Upper lobe of left lung (tissue), 6 donors: ENCODE results near the gene WDR81. TPM values are rescaled to one million over a fixed set of nuclear protein-coding genes. Genes with fewer than 3 reads are reported as not detected.

Experiments used
- ATAC-seq, 2 donors: fragments of 200-7000 bp; cut with Tn5 transposase; one replicate each; pipeline ENCODE4 v1.9.1; 2022; ENCODE audit warnings: mild to moderate bottlenecking in 2 of 2, moderate library complexity in 2 of 2; ENCODE audit not compliant: low FRiP score in 2 of 2
- DNase-seq, 2 donors: peaks; one replicate each; pipeline ENCODE4 v3.0.0-alpha.2; 2019 to 2020
- H3K27ac ChIP-seq, 4 donors: fragments of 200-600 bp; sonication (generic); one replicate each; pipeline ENCODE4 v1.5.1; 2016 to 2019
- H3K27me3 ChIP-seq, 4 donors: fragments of 200-600 bp; sonication (generic); one replicate each; pipeline ENCODE4 v1.5.1; 2017 to 2019
- H3K36me3 ChIP-seq, 4 donors: fragments of 200-600 bp; sonication (generic); one replicate each; pipeline ENCODE4 v1.5.1; 2016 to 2019
- H3K4me1 ChIP-seq, 4 donors: fragments of 200-600 bp; sonication (generic); one replicate each; pipeline ENCODE4 v1.5.1; 2018 to 2019
- H3K4me3 ChIP-seq, 4 donors: fragments of 200-600 bp; sonication (generic); one replicate each; pipeline ENCODE4 v1.5.1; 2017 to 2019; ENCODE audit warnings: mild to moderate bottlenecking in 2 of 4, moderate library complexity in 1 of 4
- H3K9me3 ChIP-seq, 4 donors: fragments of 200-600 bp; sonication (generic); one replicate each; pipeline ENCODE4 v1.5.1; 2018 to 2019
- EP300 ChIP-seq, 4 donors: sonication (generic); formaldehyde crosslinking; IDR thresholded peaks; one replicate each; pipeline ENCODE4 v1.5.1; 2017; ENCODE audit warnings: antibody characterized with exemption in 4 of 4, control low read depth in 2 of 4
- POLR2A ChIP-seq, 4 donors: fragments of 450-650 bp; IDR thresholded peaks; one replicate each; pipeline ENCODE4 v1.5.1; 2016 to 2017; ENCODE audit warnings: antibody characterized with exemption in 4 of 4, mild to moderate bottlenecking in 2 of 4
- POLR2AphosphoS5 ChIP-seq, 2 donors: sonication (generic); formaldehyde crosslinking; IDR thresholded peaks; one replicate each; pipeline ENCODE4 v1.5.1; 2017; ENCODE audit warnings: antibody characterized with exemption in 2 of 2
- WGBS, 2 donors: methylation state at CpG; one replicate each; pipeline ENCODE4 v1.1.5; 2017 to 2018; 5-methylcytosine and 5-hydroxymethylcytosine counted together
- total RNA-seq, 6 donors: library from RNA; depleted of rRNA in 4 of 6; stranded (reverse); fragments of >200 nt in 4 of 6; gene quantifications; one replicate each; pipeline versions ENCODE4 v1.1.0 to v1.2.1, GENCODE V29; 2016 to 2021
- TF ChIP-seq, protein P1 (sequence below), 6 experiments: fragments of 450-650 bp in 4 of 6; fragments of 200-600 bp in 2 of 6; sonication (generic) in 2 of 6; IDR thresholded peaks; one replicate each; pipeline ENCODE4 v1.5.1; 2016 to 2019; ENCODE audit warnings: antibody characterized with exemption in 6 of 6
- donor health status: DM: no; HTN: no; CAD: no; lungs with moderate emphysema.
- donor health status: DM: no; HTN: yes; CAD: no; lungs with severe emphysema.

The WDR81 gene
- total RNA-seq, 6 donors from 2014 or later: 47.4 to 162 (median 60.8) TPM

DNA sequence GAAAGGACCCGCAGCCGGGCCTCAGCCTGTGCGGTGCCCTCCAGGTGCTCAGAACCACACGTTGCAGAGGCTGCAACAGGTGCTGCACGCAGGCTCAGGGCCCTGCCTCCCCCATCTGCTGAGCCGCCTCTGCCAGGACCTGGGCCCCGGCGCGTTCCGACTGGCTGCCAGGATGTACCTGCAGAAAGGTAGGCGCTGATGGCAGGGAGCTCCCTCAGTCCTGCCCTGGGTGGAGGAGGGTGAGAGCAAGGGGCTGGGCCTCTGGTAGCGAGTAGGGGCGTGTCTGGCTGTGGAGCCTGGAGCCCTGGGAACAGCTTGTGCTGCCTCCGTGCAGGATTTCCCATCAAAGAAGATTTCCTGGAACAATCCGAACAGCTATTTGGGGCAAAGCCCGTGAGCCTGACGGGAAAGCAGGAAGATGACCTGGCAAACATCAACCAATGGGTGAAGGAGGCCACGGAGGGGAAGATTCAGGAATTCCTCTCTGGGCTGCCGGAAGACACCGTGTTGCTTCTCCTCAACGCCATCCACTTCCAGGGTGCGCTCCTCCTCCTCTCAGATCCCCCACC, 22.6 kb downstream of the WDR81 start:
- peak; percentile 89 to 95 for DNase-seq
- peaks cover 8 to 53% (median 19%) of the 10 kb centered on the region in 4 donors for H3K4me1 ChIP-seq
- no peaks in the 10 kb centered on the region for H3K27me3 ChIP-seq
- no peaks in the 10 kb centered on the region for H3K9me3 ChIP-seq
- TF ChIP-seq POLR2AphosphoS5 (IDR thresholded peaks at IDR 0.05): peak; percentile 85 to 97
- TF ChIP-seq POLR2A (IDR thresholded peaks at IDR 0.05): peak in 2 of 4 donors; percentile 37 to 83
- peak; percentile 99 to 100 (median 100) for TF ChIP-seq EP300 (IDR thresholded peaks at IDR 0.05)
- TF ChIP-seq, protein P1, sequence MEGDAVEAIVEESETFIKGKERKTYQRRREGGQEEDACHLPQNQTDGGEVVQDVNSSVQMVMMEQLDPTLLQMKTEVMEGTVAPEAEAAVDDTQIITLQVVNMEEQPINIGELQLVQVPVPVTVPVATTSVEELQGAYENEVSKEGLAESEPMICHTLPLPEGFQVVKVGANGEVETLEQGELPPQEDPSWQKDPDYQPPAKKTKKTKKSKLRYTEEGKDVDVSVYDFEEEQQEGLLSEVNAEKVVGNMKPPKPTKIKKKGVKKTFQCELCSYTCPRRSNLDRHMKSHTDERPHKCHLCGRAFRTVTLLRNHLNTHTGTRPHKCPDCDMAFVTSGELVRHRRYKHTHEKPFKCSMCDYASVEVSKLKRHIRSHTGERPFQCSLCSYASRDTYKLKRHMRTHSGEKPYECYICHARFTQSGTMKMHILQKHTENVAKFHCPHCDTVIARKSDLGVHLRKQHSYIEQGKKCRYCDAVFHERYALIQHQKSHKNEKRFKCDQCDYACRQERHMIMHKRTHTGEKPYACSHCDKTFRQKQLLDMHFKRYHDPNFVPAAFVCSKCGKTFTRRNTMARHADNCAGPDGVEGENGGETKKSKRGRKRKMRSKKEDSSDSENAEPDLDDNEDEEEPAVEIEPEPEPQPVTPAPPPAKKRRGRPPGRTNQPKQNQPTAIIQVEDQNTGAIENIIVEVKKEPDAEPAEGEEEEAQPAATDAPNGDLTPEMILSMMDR (IDR thresholded peaks at IDR 0.05): peak in 1 of 6 experiments; percentile 16
- ATAC-seq: peak; percentile 75 to 92
- peak overlapping the region; percentile 45 to 93 (median 70) for H3K27ac ChIP-seq
- WGBS, 2 donors: 63 to 70% methylated on average over 5 to 20 of the region's 22 CpGs
- no peaks in the 10 kb centered on the region for H3K36me3 ChIP-seq
- H3K4me3 ChIP-seq: no peak overlapping the region

DNA sequence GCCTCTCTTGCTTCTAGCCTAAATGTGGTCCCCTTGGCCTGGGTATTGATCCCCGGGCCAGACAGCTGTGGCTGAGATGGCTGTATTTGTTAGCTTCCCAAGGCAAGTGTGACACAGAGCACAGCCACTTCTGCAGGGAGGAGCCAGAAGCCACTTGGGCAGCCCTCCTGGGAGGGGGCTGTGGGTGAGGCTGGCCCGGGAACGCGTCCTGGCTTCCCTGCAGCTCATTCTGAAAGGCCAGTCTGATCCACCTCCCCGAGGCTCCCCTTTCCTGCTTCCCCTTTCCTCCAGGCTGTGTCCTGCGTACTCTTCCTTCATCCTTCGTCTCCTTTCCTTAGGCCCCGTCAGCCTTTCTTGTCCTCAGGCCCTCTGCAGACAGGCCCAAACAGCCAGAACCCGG, 26.1 kb downstream of the WDR81 start:
- ATAC-seq (peak in 1 of 2 donors; percentile 1), DNase-seq (peak; percentile 44 to 59)
- peak overlapping the region in 2 of 4 donors; percentile 73 to 97 for H3K27ac ChIP-seq
- WGBS, 2 donors: 76% methylated on average over 7 to 8 of the region's 9 CpGs
- H3K4me3 ChIP-seq: no peak overlapping the region
- no peaks in the 10 kb centered on the region for H3K27me3 ChIP-seq
- no peak for TF ChIP-seq POLR2AphosphoS5 (IDR thresholded peaks at IDR 0.05)
- peak in 1 of 4 donors; percentile 60 for TF ChIP-seq POLR2A (IDR thresholded peaks at IDR 0.05)
- TF ChIP-seq, protein P1 (IDR thresholded peaks at IDR 0.05): no peak
- no peak for TF ChIP-seq EP300 (IDR thresholded peaks at IDR 0.05)
- H3K36me3 ChIP-seq: no peaks in the 10 kb centered on the region
- no peaks in the 10 kb centered on the region for H3K9me3 ChIP-seq
- peaks cover 13 to 63% (median 34%) of the 10 kb centered on the region in 4 donors for H3K4me1 ChIP-seq

DNA sequence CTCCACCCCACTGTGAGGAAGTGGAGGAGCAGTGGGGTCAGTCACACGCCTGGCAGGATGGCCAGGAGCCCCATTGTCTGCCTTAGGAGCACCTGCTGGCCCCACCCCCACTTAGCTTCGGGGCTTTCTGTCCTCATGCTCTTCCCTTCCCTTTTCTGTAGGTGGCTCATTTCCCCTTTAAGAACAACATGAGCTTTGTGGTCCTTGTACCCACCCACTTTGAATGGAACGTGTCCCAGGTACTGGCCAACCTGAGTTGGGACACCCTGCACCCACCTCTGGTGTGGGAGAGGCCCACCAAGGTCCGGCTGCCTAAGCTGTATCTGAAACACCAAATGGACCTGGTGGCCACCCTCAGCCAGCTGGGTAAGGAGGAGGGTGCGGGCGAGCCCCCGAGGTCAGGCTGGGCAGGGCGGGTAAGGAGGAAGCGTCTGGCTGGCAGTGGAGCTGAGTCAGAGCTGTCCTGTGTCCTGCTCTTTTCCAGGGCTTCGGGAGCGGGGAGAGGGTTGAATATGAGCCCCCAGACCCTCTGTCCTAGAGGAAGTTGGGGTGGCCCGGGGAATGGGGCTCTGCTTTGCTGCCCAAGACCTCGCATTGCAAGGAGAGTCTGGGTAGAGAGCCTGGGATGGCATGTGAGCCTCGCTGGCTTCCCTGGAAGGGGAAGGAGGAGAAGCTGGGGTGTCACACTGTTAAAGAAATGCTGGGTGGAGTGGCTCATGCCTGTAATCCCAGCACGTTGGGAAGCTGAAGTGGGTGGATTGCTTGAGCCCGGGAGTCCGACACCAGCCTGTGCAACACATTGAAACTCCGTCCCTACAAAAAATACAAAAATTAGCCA, 28.1 kb downstream of the WDR81 start:
- peak overlapping the region in 2 of 4 donors; percentile 39 to 48 for H3K4me3 ChIP-seq
- no peaks in the 10 kb centered on the region for H3K9me3 ChIP-seq
- DNase-seq (peak; percentile 50 to 86), ATAC-seq (peak; percentile 64 to 77)
- no peaks in the 10 kb centered on the region for H3K27me3 ChIP-seq
- 45 to 59% methylated on average over 16 to 18 of the region's 18 CpGs for WGBS, 2 donors
- peak overlapping the region; percentile 30 to 97 (median 71) for H3K27ac ChIP-seq
- H3K4me1 ChIP-seq: peaks cover 6 to 43% (median 25%) of the 10 kb centered on the region in 4 donors
- H3K36me3 ChIP-seq: no peaks in the 10 kb centered on the region
- TF ChIP-seq, protein P1 (IDR thresholded peaks at IDR 0.05): peak in 2 of 6 experiments; percentile 12 to 18
- TF ChIP-seq EP300 (IDR thresholded peaks at IDR 0.05): no peak
- no peak for TF ChIP-seq POLR2AphosphoS5 (IDR thresholded peaks at IDR 0.05)
- TF ChIP-seq POLR2A (IDR thresholded peaks at IDR 0.05): peak in 1 of 4 donors; percentile 89

DNA sequence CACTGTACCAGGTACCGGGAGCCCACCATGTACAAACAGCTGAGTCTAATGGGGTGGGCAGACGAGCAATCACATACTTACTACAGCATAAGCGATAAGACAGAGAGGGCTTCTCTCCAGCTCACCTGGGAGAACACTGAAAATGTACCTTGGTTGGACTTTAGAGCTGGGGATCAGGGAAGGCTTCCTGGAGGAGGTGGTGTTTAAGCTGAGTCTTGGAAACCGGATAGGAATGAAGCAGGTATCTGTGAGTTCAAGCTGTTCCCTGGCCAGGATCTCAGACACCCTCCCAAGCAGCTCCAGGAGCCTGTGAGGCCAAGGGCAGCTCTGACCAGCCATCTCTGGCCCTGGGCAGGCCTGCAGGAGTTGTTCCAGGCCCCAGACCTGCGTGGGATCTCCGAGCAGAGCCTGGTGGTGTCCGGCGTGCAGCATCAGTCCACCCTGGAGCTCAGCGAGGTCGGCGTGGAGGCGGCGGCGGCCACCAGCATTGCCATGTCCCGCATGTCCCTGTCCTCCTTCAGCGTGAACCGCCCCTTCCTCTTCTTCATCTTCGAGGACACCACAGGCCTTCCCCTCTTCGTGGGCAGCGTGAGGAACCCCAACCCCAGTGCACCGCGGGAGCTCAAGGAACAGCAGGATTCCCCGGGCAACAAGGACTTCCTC, 29.4 kb downstream of the WDR81 start:
- no peaks in the 10 kb centered on the region for H3K36me3 ChIP-seq
- WGBS, 2 donors: 74 to 93% methylated on average over 3 to 23 of the region's 23 CpGs
- H3K9me3 ChIP-seq: no peaks in the 10 kb centered on the region
- peak overlapping the region in 2 of 4 donors; percentile 73 to 97 for H3K27ac ChIP-seq
- H3K4me3 ChIP-seq: peak overlapping the region in 2 of 4 donors; percentile 39 to 48
- ATAC-seq: no peak
- peak in 1 of 2 donors; percentile 87 for DNase-seq
- TF ChIP-seq POLR2A (IDR thresholded peaks at IDR 0.05): no peak
- TF ChIP-seq, protein P1 (IDR thresholded peaks at IDR 0.05): no peak
- TF ChIP-seq POLR2AphosphoS5 (IDR thresholded peaks at IDR 0.05): no peak
- TF ChIP-seq EP300 (IDR thresholded peaks at IDR 0.05): no peak
- H3K27me3 ChIP-seq: no peaks in the 10 kb centered on the region
- H3K4me1 ChIP-seq: peaks cover 6 to 41% (median 25%) of the 10 kb centered on the region in 4 donors
